ENCODE data around the gene RPS19BP1.

Gene RPS19BP1

GRCh38 chr22:39489094-39490068 is 43.2 kb downstream of the RPS19BP1 start:
- no peak for DNase-seq (ENCODE audit: low spot score)

GRCh38 chr22:39488563-39489083 is 43.9 kb downstream of the RPS19BP1 start:
- DNase-seq (ENCODE audit: low spot score), result no peak

GRCh38 chr22:39487826-39488520 is 44.6 kb downstream of the RPS19BP1 start:
- no peak for DNase-seq (ENCODE audit: low spot score)

GRCh38 chr22:39486951-39487825 is 45.4 kb downstream of the RPS19BP1 start:
- no peak for DNase-seq (ENCODE audit: low spot score)

GRCh38 chr22:39482768-39483167 is 49.8 kb downstream of the RPS19BP1 start:
- no peak for DNase-seq (ENCODE audit: low spot score)

GRCh38 chr22:39481595-39481994 is 51.0 kb downstream of the RPS19BP1 start:
- no peak for DNase-seq (ENCODE audit: low spot score)

- DNase-seq (ENCODE audit: low spot score), result no peak
These were observed 51.5 kb downstream of the RPS19BP1 start for GRCh38 chr22:39481054-39481453.

- no peak for DNase-seq (ENCODE audit: low spot score)
These were observed 52.0 kb downstream of the RPS19BP1 start for GRCh38 chr22:39480557-39480956.

- DNase-seq (ENCODE audit: low spot score), result no peak
These were observed 53.3 kb downstream of the RPS19BP1 start for GRCh38 chr22:39479254-39479653.
